ENCODE data around the gene PTBP3. TPM values are rescaled to one million over a fixed set of nuclear protein-coding genes. Genes with fewer than 3 reads are reported as not detected.
A peak's percentile ranks its signal among the peaks of the same experiment; 100 is the strongest.

PTBP3 gene, protein sequence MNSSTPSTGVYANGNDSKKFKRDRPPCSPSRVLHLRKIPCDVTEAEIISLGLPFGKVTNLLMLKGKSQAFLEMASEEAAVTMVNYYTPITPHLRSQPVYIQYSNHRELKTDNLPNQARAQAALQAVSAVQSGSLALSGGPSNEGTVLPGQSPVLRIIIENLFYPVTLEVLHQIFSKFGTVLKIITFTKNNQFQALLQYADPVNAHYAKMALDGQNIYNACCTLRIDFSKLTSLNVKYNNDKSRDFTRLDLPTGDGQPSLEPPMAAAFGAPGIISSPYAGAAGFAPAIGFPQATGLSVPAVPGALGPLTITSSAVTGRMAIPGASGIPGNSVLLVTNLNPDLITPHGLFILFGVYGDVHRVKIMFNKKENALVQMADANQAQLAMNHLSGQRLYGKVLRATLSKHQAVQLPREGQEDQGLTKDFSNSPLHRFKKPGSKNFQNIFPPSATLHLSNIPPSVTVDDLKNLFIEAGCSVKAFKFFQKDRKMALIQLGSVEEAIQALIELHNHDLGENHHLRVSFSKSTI
- total RNA-seq: 10 to 100 TPM; 27.7 to 40.2 (median 32.3) TPM
- 10 to 100 TPM in 1 of 2 donors, 1 to 10 TPM in 1; 9.4 to 29.3 TPM for polyA plus RNA-seq
- long read RNA-seq, donor 1, partial matches to known transcripts: 0 of 4 reads
- long read RNA-seq, donor 1, other reads (novel, unspliced or antisense): 4 of 4 reads
- long read RNA-seq, donor 2, full-length matches to known transcripts: 1 of 1 reads
- long read RNA-seq, donor 2, partial matches to known transcripts: 0 of 1 reads
- long read RNA-seq, donor 2, other reads (novel, unspliced or antisense): 0 of 1 reads
- long read RNA-seq, donor 3, full-length matches to known transcripts: 2 of 5 reads
- long read RNA-seq, donor 3, partial matches to known transcripts: 0 of 5 reads
- long read RNA-seq, donor 3, other reads (novel, unspliced or antisense): 3 of 5 reads

DNA sequence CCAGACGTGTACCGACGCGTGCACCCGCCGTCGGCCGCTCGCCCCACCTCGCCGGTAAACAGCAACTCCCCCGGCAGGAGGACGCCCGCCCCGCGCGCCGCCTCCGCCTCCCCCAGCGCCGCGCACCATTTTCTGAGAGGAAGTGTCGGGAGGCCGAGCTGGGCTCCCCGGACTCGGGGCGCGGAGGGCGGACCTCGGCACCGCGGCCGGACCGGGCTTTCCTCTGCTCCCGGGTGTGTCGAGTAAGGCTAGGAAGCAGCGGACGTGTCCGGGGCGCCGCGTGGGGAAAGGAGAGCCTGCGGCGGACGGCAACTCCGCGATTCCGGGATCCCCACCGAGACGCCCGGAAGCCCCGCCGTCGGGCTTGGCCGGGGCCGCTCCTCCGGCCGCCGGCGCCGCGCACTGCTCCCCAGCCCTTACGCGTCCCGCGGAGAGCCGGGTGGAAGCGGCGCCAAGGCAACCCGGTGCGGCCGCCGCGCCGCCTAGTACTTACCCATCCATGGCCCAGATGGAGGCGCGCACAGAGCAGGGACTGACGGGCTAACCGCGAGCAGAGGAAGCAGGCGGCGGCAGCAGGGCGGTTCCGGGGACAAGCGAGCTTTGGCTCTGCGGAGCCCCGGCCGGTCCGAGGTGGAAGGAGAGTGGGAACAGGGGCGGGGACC is at the start of gene PTBP3:
Gene PTBP3 (minus strand): TSS at position 643 of the 662 bp plus-strand sequence. CDS start 35,754 bp downstream, outside the sequence.
- Histone ChIP-seq H3K27me3 (no peaks in the 10 kb centered on the region), H3K36me3 (no peaks in the 10 kb centered on the region), H3K4me1 (ENCODE audit: insufficient read depth) (no peaks in the 10 kb centered on the region), H3K27ac (peak within 1 kb of the TSS; percentile 93 to 99), H3K4me3 (peak within 1 kb of the TSS; percentile 95), H3K9me3 (no peaks in the 10 kb centered on the region)
- intact Hi-C loops (cut with DNase I): loop anchor here in 1 of 4 donors (5.0 kb wide), 1 partner anchor 166 kb away; no protein-coding TSS in a partner anchor
- WGBS, 3 donors: 0 to 1% (median 0%) methylated on average over 35 to 90 of the region's 90 CpGs
- peak; percentile 70 to 84 (median 76) for DNase-seq
- peak; percentile 63 for TF ChIP-seq POLR2A (IDR thresholded peaks at IDR 0.05)
- no peak for TF ChIP-seq EP300 (IDR thresholded peaks at IDR 0.05)
- TF ChIP-seq, protein P1, sequence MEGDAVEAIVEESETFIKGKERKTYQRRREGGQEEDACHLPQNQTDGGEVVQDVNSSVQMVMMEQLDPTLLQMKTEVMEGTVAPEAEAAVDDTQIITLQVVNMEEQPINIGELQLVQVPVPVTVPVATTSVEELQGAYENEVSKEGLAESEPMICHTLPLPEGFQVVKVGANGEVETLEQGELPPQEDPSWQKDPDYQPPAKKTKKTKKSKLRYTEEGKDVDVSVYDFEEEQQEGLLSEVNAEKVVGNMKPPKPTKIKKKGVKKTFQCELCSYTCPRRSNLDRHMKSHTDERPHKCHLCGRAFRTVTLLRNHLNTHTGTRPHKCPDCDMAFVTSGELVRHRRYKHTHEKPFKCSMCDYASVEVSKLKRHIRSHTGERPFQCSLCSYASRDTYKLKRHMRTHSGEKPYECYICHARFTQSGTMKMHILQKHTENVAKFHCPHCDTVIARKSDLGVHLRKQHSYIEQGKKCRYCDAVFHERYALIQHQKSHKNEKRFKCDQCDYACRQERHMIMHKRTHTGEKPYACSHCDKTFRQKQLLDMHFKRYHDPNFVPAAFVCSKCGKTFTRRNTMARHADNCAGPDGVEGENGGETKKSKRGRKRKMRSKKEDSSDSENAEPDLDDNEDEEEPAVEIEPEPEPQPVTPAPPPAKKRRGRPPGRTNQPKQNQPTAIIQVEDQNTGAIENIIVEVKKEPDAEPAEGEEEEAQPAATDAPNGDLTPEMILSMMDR (IDR thresholded peaks at IDR 0.05): no peak

GRCh38 chr9:112382501-112383364 is 49.3 kb upstream of the PTBP3 start:
- H3K4me3 ChIP-seq: no peak overlapping the region
- intact Hi-C loops (cut with DNase I): loop anchor here in 1 of 4 donors (10.0 kb wide), 1 partner anchor 102 kb away; the partner anchor contains the start of gene KIAA1958
- no peaks in the 10 kb centered on the region for H3K27me3 ChIP-seq
- TF ChIP-seq, protein P1 (IDR thresholded peaks at IDR 0.05): no peak
- TF ChIP-seq EP300 (IDR thresholded peaks at IDR 0.05) (no peak), POLR2A (IDR thresholded peaks at IDR 0.05) (no peak)
- no peak for DNase-seq
- no peaks in the 10 kb centered on the region for H3K36me3 ChIP-seq
- WGBS, 3 donors: 25 to 44% (median 31%) methylated on average over 11 of the region's 11 CpGs
- H3K27ac ChIP-seq: peak overlapping the region in 1 of 2 donors; percentile 52
- H3K4me1 ChIP-seq (ENCODE audit: insufficient read depth): peaks cover 16% of the 10 kb centered on the region
- no peaks in the 10 kb centered on the region for H3K9me3 ChIP-seq

DNA sequence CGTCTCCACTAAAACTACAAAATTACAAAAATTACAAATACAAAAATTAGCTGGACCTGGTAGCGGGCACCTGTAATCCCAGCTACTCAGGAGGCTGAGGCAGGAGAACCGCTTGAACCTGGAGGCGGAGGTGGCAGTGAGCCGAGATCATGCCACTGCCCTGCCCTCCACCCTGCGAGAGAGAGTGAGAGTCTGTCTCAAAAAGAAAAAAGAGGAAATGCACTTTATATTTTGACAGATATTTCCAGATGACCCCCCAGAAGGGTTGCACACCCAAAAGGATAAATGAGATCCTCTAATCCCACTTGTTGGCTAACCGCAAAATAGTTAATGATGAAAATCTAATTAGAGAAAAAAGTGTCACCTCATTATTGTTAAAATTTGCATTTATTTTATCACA is 48.6 kb upstream of the PTBP3 start:
- no peak for DNase-seq
- TF ChIP-seq EP300 (IDR thresholded peaks at IDR 0.05) (no peak), POLR2A (IDR thresholded peaks at IDR 0.05) (no peak)
- TF ChIP-seq, protein P1 (IDR thresholded peaks at IDR 0.05): no peak
- intact Hi-C loops (cut with DNase I): loop anchor here in 1 of 4 donors (10.0 kb wide), 1 partner anchor 103 kb away; the partner anchor contains the start of gene KIAA1958
- no peak overlapping the region for H3K4me3 ChIP-seq
- peaks cover 19% of the 10 kb centered on the region for H3K4me1 ChIP-seq (ENCODE audit: insufficient read depth)
- no peaks in the 10 kb centered on the region for H3K36me3 ChIP-seq
- H3K9me3 ChIP-seq: no peaks in the 10 kb centered on the region
- peak overlapping the region in 1 of 2 donors; percentile 95 for H3K27ac ChIP-seq
- H3K27me3 ChIP-seq: no peaks in the 10 kb centered on the region
- WGBS, 3 donors: 66 to 95% (median 87%) methylated on average over 7 of the region's 7 CpGs

Measured in ovary (tissue), 10 donors.